Ascending aorta (tissue), 2 donors: ENCODE results near the gene SLC12A5. TPM values are rescaled to one million over a fixed set of nuclear protein-coding genes. Genes with fewer than 3 reads are reported as not detected.

ENCODE experiments used
- DNase-seq, 2 donors: peaks; one replicate each; pipeline ENCODE4 v3.0.0-alpha.2; 2019; ENCODE audit warnings: low spot score in 2 of 2
- H3K27ac ChIP-seq, 2 donors: fragments of 200-600 bp; sonication (generic); one replicate each; pipeline ENCODE4 v1.5.1; 2016 to 2017; ENCODE audit warnings: mild to moderate bottlenecking in 1 of 2
- H3K27me3 ChIP-seq: fragments of 200-600 bp; sonication (generic); one replicate; pipeline ENCODE4 v1.5.1; 2017
- H3K36me3 ChIP-seq, 2 donors: fragments of 200-600 bp; sonication (generic); one replicate each; pipeline ENCODE4 v1.5.1; 2016
- H3K4me1 ChIP-seq, 2 donors: fragments of 200-600 bp; sonication (generic); one replicate each; pipeline ENCODE4 v1.5.1; 2016 to 2017; ENCODE audit warnings: mild to moderate bottlenecking in 1 of 2
- H3K4me3 ChIP-seq, 2 donors: fragments of 200-600 bp; sonication (generic); one replicate each; pipeline ENCODE4 v1.5.1; 2016 to 2017; ENCODE audit warnings: mild to moderate bottlenecking in 1 of 2
- H3K9me3 ChIP-seq, 2 donors: fragments of 200-600 bp; sonication (generic); one replicate each; pipeline ENCODE4 v1.5.1; 2016
- CTCF ChIP-seq, 3 experiments: fragments of 200-600 bp in 2 of 3; fragments of 450-650 bp in 1 of 3; sonication (generic) in 2 of 3; IDR thresholded peaks; one replicate each; pipeline ENCODE4 v1.5.1; 2016 to 2019; ENCODE audit warnings: antibody characterized with exemption in 3 of 3, mild to moderate bottlenecking in 1 of 3, moderate library complexity in 1 of 3
- intact Hi-C: fragments of 100-400 bp; cut with DNase I; formaldehyde crosslinking; loops from one replicate; pipeline ENCODE4 v1.15.1; 2023
- total RNA-seq: library from RNA; depleted of rRNA; stranded (reverse); fragments of >200 nt; gene quantifications from one replicate; pipeline ENCODE4 v1.1.0, GENCODE V29; 2016

The SLC12A5 gene
- total RNA-seq, 1 donor from 2014 or later: not detected

- H3K27ac ChIP-seq: no peak overlapping the region
- H3K27me3 ChIP-seq: peaks cover 14% of the 10 kb centered on the region
- no peak overlapping the region for H3K4me3 ChIP-seq
- H3K9me3 ChIP-seq: no peaks in the 10 kb centered on the region
- intact Hi-C loops: no loop called here
- no peaks in the 10 kb centered on the region for H3K36me3 ChIP-seq
- no peaks in the 10 kb centered on the region for H3K4me1 ChIP-seq
- DNase-seq: no peak
- no peak for TF ChIP-seq CTCF (IDR thresholded peaks at IDR 0.05)
Measured at GRCh38 chr20:46031701-46032254, 2.8 kb downstream of the SLC12A5 start.

DNA sequence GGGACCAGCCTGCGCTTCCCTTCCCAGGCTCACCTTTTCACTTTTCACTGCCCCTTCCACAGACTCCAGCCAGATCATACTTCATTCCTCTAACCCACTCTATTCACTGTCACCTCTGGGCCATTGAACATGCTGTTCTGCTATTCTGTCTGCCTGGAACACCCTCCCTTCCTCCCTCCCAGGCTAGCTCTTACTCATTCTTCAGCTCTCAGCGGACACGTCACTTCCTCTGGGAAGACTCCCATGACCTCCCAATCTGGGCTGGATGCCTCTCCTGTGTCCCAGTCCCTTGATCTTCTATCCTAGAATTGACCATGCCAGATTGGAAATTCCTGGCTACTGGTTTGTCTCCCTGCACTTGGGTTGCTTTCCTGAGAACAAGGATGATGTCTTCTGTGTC lies 5.0 kb downstream of the SLC12A5 start:
- intact Hi-C loops: no loop called here
- Histone ChIP-seq H3K4me1 (no peaks in the 10 kb centered on the region), H3K4me3 (no peak overlapping the region), H3K9me3 (no peaks in the 10 kb centered on the region), H3K27me3 (peaks cover 12% of the 10 kb centered on the region), H3K27ac (no peak overlapping the region), H3K36me3 (no peaks in the 10 kb centered on the region)
- TF ChIP-seq CTCF (IDR thresholded peaks at IDR 0.05): no peak
- no peak for DNase-seq

- TF ChIP-seq CTCF (IDR thresholded peaks at IDR 0.05): no peak
- Histone ChIP-seq H3K27ac (no peak overlapping the region), H3K9me3 (no peaks in the 10 kb centered on the region), H3K27me3 (peaks cover 7% of the 10 kb centered on the region), H3K36me3 (no peaks in the 10 kb centered on the region), H3K4me1 (no peaks in the 10 kb centered on the region), H3K4me3 (no peak overlapping the region)
- no peak for DNase-seq
- intact Hi-C loops: no loop called here
Measured at GRCh38 chr20:46035253-46035652, 6.2 kb downstream of the SLC12A5 start.

GRCh38 chr20:46035713-46036112 lies 6.7 kb downstream of the SLC12A5 start:
- TF ChIP-seq CTCF (IDR thresholded peaks at IDR 0.05): no peak
- Histone ChIP-seq H3K36me3 (no peaks in the 10 kb centered on the region), H3K27ac (no peak overlapping the region), H3K27me3 (peaks cover 7% of the 10 kb centered on the region), H3K9me3 (no peaks in the 10 kb centered on the region), H3K4me3 (no peak overlapping the region), H3K4me1 (no peaks in the 10 kb centered on the region)
- no peak for DNase-seq
- intact Hi-C loops: no loop called here

DNA sequence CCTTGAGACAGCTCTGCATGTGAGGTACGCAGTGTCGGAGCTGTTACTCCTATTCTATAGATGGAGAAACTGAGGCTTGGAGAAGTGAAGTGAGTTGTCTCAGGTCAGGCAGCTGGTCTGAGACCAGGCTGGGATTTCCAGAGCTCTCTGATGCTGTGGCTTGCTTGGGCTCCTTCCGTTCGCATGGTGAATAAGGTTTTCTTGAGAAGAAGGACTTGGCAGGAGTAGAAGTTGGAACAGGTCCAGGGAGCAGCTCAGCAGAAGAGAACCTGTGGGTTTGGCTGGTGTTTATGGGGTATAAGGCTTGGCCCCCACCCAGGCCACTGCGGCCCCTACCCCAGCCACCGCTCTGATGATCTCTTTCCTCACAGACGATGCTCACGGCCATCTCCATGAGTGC lies 7.4 kb downstream of the SLC12A5 start:
- no peaks in the 10 kb centered on the region for H3K4me1 ChIP-seq
- no peak for DNase-seq
- no peaks in the 10 kb centered on the region for H3K9me3 ChIP-seq
- peaks cover 7% of the 10 kb centered on the region for H3K27me3 ChIP-seq
- H3K27ac ChIP-seq: no peak overlapping the region
- H3K4me3 ChIP-seq: no peak overlapping the region
- no peak for TF ChIP-seq CTCF (IDR thresholded peaks at IDR 0.05)
- no peaks in the 10 kb centered on the region for H3K36me3 ChIP-seq
- intact Hi-C loops: no loop called here

DNA sequence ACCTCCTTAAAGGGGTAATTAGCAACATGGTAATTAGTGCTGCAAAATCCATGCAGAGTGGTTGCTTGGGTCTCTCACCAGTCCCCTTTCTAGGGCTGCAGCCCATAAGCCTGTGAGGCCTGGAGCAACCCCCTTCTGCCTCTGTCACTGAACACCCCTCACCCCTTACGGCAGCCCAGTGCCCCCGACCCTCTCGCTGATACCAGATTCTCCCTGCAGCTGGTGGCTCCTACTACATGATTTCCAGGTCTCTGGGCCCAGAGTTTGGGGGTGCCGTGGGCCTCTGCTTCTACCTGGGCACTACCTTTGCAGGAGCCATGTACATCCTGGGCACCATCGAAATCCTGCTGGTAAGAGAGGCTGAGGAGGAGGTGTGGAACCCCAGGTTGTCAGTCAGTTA lies 8.0 kb downstream of the SLC12A5 start:
- no peak for TF ChIP-seq CTCF (IDR thresholded peaks at IDR 0.05)
- intact Hi-C loops: no loop called here
- H3K4me3 ChIP-seq: no peak overlapping the region
- no peaks in the 10 kb centered on the region for H3K36me3 ChIP-seq
- no peaks in the 10 kb centered on the region for H3K4me1 ChIP-seq
- H3K27me3 ChIP-seq: peaks cover under 1% of the 10 kb centered on the region
- H3K9me3 ChIP-seq: no peaks in the 10 kb centered on the region
- no peak overlapping the region for H3K27ac ChIP-seq
- no peak for DNase-seq
